Loucy (cell line): ENCODE results near the gene TIAM2.

Experiments
- H2AFZ ChIP-seq: fragments of 200-600 bp; sonication (generic); 2 replicates; pipeline ENCODE4 v1.6.0; 2016; ENCODE audit warnings: antibody characterized with exemption, mild to moderate bottlenecking, low read length, moderate library complexity
- H3F3A ChIP-seq: fragments of 200-600 bp; 2 replicates; pipeline ENCODE4 v1.6.0; 2016; ENCODE audit warnings: antibody characterized with exemption, low read depth, mild to moderate bottlenecking
- H3K27me3 ChIP-seq: fragments of 200-600 bp; sonication (generic); 2 replicates; pipeline ENCODE4 v1.6.1; 2014; ENCODE audit warnings: low read length, mild to moderate bottlenecking; ENCODE audit not compliant: insufficient read depth, poor library complexity, severe bottlenecking
- H3K36me3 ChIP-seq: fragments of 200-600 bp; sonication (generic); 2 replicates; pipeline ENCODE4 v1.6.1; 2016; ENCODE audit warnings: low read length; ENCODE audit not compliant: insufficient read depth
- H3K4me1 ChIP-seq: fragments of 200-600 bp; sonication (generic); 2 replicates; pipeline ENCODE4 v1.5.1; 2014; ENCODE audit warnings: low read length, mild to moderate bottlenecking; ENCODE audit not compliant: insufficient read depth, poor library complexity, severe bottlenecking
- H3K4me2 ChIP-seq: fragments of 200-600 bp; sonication (generic); 2 replicates; pipeline ENCODE4 v1.6.0; 2014; ENCODE audit warnings: antibody characterized with exemption, low read length, low read depth, mild to moderate bottlenecking; ENCODE audit not compliant: poor library complexity, severe bottlenecking
- H3K4me3 ChIP-seq: fragments of 200-600 bp; sonication (generic); 2 replicates; pipeline ENCODE4 v1.5.1; 2014; ENCODE audit warnings: low read length, mild to moderate bottlenecking, mixed read lengths; ENCODE audit not compliant: poor library complexity, severe bottlenecking
- H3K79me2 ChIP-seq: fragments of 200-600 bp; sonication (generic); 2 replicates; pipeline ENCODE4 v1.6.1; 2014; ENCODE audit warnings: low read length; ENCODE audit not compliant: insufficient read depth
- H3K9ac ChIP-seq: fragments of 200-600 bp; sonication (generic); 2 replicates; pipeline ENCODE4 v1.6.0; 2014; ENCODE audit warnings: mild to moderate bottlenecking, low read depth, low read length, moderate library complexity; ENCODE audit not compliant: poor library complexity, severe bottlenecking
- H3K9me2 ChIP-seq: fragments of 200-600 bp; sonication (generic); replicated peaks from 2 replicates; pipeline ENCODE4 v1.6.1; 2016; ENCODE audit warnings: low read depth, low read length, mixed read lengths
- H3K9me3 ChIP-seq: fragments of 200-600 bp; sonication (generic); 2 replicates; pipeline ENCODE4 v1.6.1; 2014; ENCODE audit warnings: mild to moderate bottlenecking, antibody characterized with exemption, low read length, low read depth; ENCODE audit not compliant: insufficient read depth
- H4K20me1 ChIP-seq: fragments of 200-600 bp; sonication (generic); 2 replicates; pipeline ENCODE4 v1.6.0; 2014; ENCODE audit warnings: antibody characterized with exemption, low read length, mild to moderate bottlenecking; ENCODE audit not compliant: insufficient read depth, poor library complexity, severe bottlenecking
- EZH2phosphoT487 ChIP-seq: fragments of 200-600 bp; IDR thresholded peaks from 2 replicates; pipeline ENCODE4 v1.6.1; 2018; ENCODE audit warnings: antibody characterized with exemption, mild to moderate bottlenecking, moderate library complexity, borderline replicate concordance
- TF ChIP-seq, protein P1 (sequence below): fragments of 200-600 bp; sonication (generic); conservative IDR thresholded peaks from 2 replicates; pipeline ENCODE4 v1.5.1; 2014; ENCODE audit warnings: mild to moderate bottlenecking, antibody characterized with exemption, low read length

Gene TIAM2

GRCh38 chr6:155297669-155298068 is 302.6 kb downstream of the TIAM2 start:
- peaks cover 41% of the 10 kb centered on the region for H3K36me3 ChIP-seq
- TF ChIP-seq EZH2phosphoT487 = no peak
- TF ChIP-seq, protein P1, sequence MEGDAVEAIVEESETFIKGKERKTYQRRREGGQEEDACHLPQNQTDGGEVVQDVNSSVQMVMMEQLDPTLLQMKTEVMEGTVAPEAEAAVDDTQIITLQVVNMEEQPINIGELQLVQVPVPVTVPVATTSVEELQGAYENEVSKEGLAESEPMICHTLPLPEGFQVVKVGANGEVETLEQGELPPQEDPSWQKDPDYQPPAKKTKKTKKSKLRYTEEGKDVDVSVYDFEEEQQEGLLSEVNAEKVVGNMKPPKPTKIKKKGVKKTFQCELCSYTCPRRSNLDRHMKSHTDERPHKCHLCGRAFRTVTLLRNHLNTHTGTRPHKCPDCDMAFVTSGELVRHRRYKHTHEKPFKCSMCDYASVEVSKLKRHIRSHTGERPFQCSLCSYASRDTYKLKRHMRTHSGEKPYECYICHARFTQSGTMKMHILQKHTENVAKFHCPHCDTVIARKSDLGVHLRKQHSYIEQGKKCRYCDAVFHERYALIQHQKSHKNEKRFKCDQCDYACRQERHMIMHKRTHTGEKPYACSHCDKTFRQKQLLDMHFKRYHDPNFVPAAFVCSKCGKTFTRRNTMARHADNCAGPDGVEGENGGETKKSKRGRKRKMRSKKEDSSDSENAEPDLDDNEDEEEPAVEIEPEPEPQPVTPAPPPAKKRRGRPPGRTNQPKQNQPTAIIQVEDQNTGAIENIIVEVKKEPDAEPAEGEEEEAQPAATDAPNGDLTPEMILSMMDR = no peak

GRCh38 chr6:155301867-155302266 is 306.8 kb downstream of the TIAM2 start:
- Histone ChIP-seq H3K36me3 (peaks cover 33% of the 10 kb centered on the region), H3K79me2 (no peaks in the 10 kb centered on the region), H3K27me3 (no peaks in the 10 kb centered on the region), H3F3A (no peaks in the 10 kb centered on the region), H3K4me1 (no peaks in the 10 kb centered on the region), H3K4me2 (no peak overlapping the region), H3K9ac (no peak overlapping the region), H3K9me3 (no peaks in the 10 kb centered on the region), H2AFZ (no peak overlapping the region), H3K4me3 (no peak overlapping the region), H4K20me1 (no peaks in the 10 kb centered on the region), H3K9me2 (no peaks in the 10 kb centered on the region)
- TF ChIP-seq, protein P1 = no peak
- TF ChIP-seq EZH2phosphoT487 = no peak

More at GRCh38 chr6:155297669-155298068, 302.6 kb downstream of the TIAM2 start:
- no peaks in the 10 kb centered on the region for H3F3A ChIP-seq
- no peaks in the 10 kb centered on the region for H3K79me2 ChIP-seq
- H2AFZ ChIP-seq = no peak overlapping the region
- no peaks in the 10 kb centered on the region for H3K9me3 ChIP-seq
- no peak overlapping the region for H3K4me2 ChIP-seq
- H3K27me3 ChIP-seq = no peaks in the 10 kb centered on the region
- no peak overlapping the region for H3K9ac ChIP-seq
- no peak overlapping the region for H3K4me3 ChIP-seq
- no peaks in the 10 kb centered on the region for H3K9me2 ChIP-seq
- no peaks in the 10 kb centered on the region for H4K20me1 ChIP-seq
- no peaks in the 10 kb centered on the region for H3K4me1 ChIP-seq

DNA sequence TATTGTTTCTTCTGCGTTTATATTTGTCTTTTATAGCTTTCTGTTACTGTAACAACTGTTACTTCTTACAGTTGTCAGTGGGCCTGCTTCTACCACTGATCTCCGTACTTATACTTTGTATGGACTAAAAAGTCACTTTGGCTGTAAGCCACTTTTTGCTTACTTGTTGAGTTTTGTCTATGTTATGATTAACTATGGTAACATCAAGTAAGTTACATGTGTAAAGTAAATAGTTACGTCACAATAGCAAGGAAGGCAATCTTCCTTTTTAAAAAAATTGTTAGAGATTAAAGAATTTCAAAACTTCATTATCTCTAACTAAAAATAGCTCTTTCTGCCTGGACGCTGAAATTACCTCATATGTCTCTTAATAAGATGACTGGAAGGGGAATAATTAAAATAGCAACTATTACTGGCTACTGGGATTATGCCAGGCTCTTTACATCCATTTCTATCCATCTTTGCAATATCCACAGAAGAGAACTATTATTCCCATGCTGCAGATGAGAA is 308.3 kb downstream of the TIAM2 start:
- H3K4me1 ChIP-seq = no peaks in the 10 kb centered on the region
- no peak overlapping the region for H2AFZ ChIP-seq
- TF ChIP-seq, protein P1 = no peak
- TF ChIP-seq EZH2phosphoT487 = no peak
- no peak overlapping the region for H3K4me2 ChIP-seq
- no peak overlapping the region for H3K9ac ChIP-seq
- H3K79me2 ChIP-seq = peaks cover 4% of the 10 kb centered on the region; the same call in 1 of the 2 replicates
- H3K4me3 ChIP-seq = no peak overlapping the region
- peaks cover 24% of the 10 kb centered on the region for H3K36me3 ChIP-seq
- no peaks in the 10 kb centered on the region for H3K9me3 ChIP-seq
- no peaks in the 10 kb centered on the region for H3K9me2 ChIP-seq
- peaks cover 3% of the 10 kb centered on the region for H4K20me1 ChIP-seq
- no peaks in the 10 kb centered on the region for H3K27me3 ChIP-seq
- H3F3A ChIP-seq = no peaks in the 10 kb centered on the region
